Choroid plexus epithelial cell (primary cell): ENCODE measurements around the gene CALML4.
"Not testable (repeated sequence)": the region's sequence is repeated elsewhere in the genome, so short reads cannot be mapped to it uniquely, and the experiment has no call there.

Experiments
- DNase-seq: peaks from one replicate; pipeline ENCODE4 v3.0.0-alpha.2; 2010; ENCODE audit warnings: low read depth
- H3K4me3 ChIP-seq: 2 replicates; pipeline ENCODE4 v1.5.1; 2011; ENCODE audit warnings: low read depth, mild to moderate bottlenecking, control low read depth, low read length, moderate library complexity
- CTCF ChIP-seq: conservative IDR thresholded peaks from 2 replicates; pipeline ENCODE4 v1.5.1; 2011; ENCODE audit warnings: low read depth, mild to moderate bottlenecking, control low read depth, inconsistent platforms, low read length, moderate library complexity

CALML4 gene

DNA sequence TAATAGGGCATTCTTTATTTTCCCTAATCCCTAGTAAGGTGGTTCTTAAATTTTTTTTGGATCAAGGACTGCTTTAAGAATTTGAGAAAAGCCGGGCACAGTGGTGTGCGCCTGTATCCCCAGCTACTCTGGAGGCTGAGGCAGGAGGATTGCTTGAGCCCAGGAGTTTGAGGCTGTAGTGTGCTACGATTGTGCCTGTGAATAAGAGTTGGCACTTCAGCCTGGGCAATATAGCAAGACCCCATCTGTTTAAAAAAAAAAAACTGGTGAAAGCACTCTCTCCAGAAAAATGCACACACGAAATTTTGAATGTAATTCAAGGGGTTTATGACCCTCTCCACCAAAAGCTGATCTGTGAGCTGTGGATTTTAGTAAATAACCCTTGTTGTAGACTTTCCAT, 32.0 kb downstream of the CALML4 start:
- no peak overlapping the region for H3K4me3 ChIP-seq
- TF ChIP-seq CTCF: no peak
- no peak for DNase-seq

DNA sequence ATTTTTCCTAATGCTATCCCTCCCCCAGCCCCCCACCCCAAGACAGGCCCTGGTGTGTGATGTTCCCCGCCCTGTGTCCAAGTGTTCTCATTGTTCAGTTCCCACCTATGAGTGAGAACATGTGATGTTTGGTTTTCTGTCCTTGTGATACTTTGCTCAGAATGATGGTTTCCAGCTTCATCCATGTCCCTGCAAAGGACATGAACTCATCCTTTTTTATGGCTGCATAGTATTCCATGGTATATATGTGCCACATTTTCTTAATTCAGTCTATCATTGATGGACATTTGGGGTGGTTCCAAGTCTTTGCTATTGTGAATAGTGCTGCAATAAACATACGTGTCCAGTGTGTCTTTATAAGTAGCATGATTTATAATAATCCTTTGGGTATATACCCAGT, 33.1 kb downstream of the CALML4 start:
- not testable (repeated sequence) for DNase-seq, H3K4me3 ChIP-seq

DNA sequence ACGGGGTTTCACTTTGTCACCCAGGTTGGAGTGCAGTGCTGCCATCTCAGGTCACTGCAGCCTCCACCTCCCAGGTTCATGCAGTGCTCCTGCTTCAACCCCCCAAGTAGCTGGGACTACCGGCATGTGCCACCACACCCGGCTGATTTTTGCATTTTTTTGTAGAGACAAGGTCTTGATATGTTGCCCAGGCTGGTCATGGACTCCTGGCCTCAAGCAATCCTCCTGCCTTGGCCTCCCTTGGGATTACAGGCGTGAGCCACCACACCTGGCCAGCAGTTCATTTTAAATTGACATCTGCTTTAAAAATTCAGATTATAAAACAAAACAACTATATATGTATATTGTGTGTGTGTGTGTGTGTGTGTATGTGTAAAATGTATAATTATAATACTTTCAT, 38.3 kb downstream of the CALML4 start:
- DNase-seq: no peak
- H3K4me3 ChIP-seq: no peak overlapping the region
- no peak for TF ChIP-seq CTCF

DNA sequence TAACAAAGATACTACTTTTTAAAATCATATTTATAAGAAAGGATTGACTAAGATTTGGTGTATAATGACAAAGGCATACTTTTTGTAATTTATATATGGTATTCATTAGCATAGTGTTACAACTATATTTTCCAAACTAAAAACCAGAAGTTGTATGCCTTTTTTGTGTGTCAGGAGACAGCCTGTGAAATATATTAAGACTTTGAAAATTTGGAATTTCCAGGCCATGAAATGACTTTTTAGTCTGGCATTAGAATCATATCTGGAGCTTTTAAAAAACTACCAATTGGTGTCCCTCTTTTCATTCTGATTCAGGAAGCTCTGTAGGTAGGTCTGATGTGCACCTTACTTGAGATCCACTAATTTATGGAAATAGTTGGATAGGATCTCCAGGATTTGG, 41.9 kb downstream of the CALML4 start:
- no peak overlapping the region for H3K4me3 ChIP-seq
- DNase-seq: no peak
- TF ChIP-seq CTCF: no peak

DNA sequence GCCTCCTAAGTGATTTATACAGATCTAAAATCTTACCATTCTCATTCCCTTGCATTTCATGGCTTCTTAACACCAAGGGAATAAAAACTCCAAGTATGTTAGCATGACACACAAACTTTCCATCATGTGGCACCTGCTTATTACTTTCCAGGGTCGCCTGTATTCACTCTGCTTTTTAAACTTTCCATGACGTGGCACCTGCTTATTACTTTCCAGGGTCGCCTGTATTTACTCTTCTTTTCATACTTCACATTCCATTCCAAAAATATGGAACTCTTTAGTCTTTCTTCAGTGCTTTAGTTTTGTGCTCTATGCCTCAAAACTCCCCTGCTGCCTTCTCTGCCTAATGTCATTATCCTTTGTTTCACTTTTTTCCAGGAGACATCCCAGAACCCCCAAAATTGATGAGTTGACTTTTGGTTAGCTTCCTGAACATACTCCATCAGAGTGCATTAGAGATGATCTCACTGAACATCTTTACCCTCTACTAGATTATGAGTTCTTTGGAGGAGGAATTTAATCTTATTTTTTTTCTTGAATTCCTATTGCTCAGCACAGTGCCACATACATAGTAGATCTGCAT, 47.0 kb downstream of the CALML4 start:
- no peak for TF ChIP-seq CTCF
- DNase-seq: peak; percentile 53

DNA sequence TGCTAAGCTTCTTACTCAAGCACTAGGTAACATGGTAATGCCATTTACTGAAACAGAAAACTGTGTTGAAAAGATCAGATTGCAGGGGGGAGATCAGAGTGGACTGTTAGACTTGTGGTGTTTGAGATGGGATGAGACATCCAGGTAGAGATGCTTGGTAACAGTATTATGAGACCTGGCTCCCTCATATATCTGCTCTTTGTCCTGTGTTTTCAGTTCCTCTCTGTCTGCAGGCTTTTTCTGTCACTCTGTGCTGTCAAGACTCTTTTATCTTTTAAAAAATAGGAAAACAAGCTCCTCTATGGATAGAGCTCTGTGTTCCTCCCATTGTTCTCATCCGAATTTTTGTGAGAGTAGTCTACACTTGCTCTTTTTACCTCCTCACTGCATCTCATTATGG, 48.1 kb downstream of the CALML4 start:
- no peak for DNase-seq
- no peak for TF ChIP-seq CTCF

More for the DNA sequence above, 47.0 kb downstream of the CALML4 start:
- no peak overlapping the region for H3K4me3 ChIP-seq

GRCh38 chr15:68154923-68155559, 50.1 kb downstream of the CALML4 start:
- DNase-seq: peak; percentile 86
- no peak overlapping the region for H3K4me3 ChIP-seq
- peak; percentile 88 for TF ChIP-seq CTCF

More for the DNA sequence above, 48.1 kb downstream of the CALML4 start:
- no peak overlapping the region for H3K4me3 ChIP-seq
